Measurements from ENCODE around the gene DAND5.
A peak's percentile ranks its signal among the peaks of the same experiment; 100 is the strongest.

The DAND5 gene

DNA sequence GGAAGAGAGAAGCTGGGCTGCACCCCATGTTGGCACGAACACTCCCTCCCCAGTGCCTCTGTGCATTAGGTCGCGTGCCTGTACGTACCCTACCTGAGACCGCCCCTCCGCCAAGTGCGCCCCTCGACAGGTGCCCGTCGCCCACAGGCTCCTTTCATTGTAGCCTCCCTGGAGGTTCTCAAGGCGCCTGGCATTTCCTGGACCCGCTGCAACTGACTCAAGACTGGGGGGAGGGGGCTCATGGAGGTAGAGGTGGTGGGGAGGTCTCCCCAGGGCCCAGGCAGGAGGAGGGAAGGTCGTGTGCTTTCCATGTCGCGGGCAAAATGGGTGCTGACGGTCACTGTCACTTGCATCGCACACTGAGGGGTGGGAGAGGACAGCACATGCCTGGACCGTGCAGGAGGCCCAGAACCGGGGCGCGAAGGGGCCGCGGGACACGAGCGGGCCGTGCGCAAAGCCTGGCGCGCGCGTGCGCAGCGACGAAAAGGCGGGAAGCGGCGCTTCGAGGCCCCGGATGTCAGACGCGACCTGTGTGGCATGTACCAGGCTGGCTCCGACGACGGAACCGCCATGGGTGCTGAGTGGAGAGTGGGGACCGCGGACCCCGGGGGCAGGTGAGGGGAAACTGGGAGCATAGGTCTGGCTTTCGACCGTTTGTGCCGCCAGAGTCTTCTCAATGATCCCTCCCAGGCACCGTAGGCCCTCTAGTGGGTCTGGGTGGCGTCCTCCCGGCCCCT is 42.4 kb downstream of the DAND5 start:
- DNase-seq, result no peak

DNA sequence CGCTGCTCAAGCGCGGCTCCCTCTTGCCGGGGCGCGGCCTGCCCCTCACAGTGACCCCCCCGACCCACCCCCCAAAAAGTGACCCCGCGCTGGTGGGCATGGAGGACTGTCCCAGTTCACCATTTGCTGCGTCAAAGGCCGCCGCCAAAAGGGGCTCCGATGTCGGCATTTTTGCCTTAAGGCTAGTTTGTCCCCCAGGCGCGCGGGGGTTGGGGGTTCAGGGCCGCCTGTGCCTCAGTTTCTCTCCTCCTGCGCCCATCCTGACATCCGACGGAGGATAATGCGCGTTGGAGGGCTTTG is 43.0 kb downstream of the DAND5 start:
- no peak for DNase-seq

GRCh38 chr19:13012690-13013608 is 43.6 kb downstream of the DAND5 start:
- no peak for DNase-seq

GRCh38 chr19:13013649-13014048 is 44.3 kb downstream of the DAND5 start:
- DNase-seq, result no peak

DNA sequence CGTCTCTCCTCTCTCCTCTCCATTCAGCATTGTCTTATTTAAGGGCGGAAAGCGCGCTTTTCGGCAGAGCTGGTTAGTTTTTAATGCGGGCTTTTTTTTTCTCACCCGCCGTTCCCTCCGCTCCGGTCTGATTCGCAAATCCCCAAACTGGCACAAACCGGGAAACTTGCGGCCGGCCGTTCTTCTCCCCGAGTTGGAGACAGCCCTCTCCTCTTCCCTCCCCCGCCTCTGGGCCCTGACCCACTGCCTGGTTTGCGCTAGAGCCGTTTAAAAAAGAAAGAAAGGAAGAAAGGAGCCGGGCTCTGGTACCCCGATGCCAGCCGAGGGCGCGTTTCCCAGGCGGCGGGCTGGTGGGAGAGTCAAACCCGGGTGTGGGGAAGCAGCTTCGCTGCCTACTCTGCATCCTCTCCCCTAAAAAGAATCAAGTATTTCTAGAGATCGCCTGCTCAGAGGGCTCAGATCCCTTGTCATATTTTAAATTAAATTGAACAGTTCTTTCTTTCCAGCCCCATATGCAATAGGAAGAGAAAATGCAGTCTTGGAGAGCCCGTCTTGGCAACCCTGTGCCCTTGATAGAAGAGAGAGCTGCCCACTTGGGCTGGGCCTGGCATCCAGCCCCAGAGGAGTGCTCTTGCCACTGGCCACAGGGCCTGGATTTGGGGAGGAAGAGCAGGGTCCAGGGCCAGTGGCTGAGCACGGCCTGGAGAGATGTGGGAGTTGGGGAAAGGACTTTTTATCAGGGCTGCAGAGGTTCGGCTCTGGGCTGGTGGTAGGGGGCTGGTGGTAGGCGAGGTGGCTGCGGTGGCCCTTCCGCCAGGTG is 44.9 kb downstream of the DAND5 start:
- DNase-seq, result no peak

GRCh38 chr19:13014921-13015280 is 45.5 kb downstream of the DAND5 start:
- no peak for DNase-seq

- no peak for DNase-seq
Observed at GRCh38 chr19:13015361-13016223, 46.2 kb downstream of the DAND5 start.

- no peak for DNase-seq
Observed at GRCh38 chr19:13016245-13016627, 46.9 kb downstream of the DAND5 start.

GRCh38 chr19:13016628-13017305 is 47.4 kb downstream of the DAND5 start:
- DNase-seq, result no peak

DNA sequence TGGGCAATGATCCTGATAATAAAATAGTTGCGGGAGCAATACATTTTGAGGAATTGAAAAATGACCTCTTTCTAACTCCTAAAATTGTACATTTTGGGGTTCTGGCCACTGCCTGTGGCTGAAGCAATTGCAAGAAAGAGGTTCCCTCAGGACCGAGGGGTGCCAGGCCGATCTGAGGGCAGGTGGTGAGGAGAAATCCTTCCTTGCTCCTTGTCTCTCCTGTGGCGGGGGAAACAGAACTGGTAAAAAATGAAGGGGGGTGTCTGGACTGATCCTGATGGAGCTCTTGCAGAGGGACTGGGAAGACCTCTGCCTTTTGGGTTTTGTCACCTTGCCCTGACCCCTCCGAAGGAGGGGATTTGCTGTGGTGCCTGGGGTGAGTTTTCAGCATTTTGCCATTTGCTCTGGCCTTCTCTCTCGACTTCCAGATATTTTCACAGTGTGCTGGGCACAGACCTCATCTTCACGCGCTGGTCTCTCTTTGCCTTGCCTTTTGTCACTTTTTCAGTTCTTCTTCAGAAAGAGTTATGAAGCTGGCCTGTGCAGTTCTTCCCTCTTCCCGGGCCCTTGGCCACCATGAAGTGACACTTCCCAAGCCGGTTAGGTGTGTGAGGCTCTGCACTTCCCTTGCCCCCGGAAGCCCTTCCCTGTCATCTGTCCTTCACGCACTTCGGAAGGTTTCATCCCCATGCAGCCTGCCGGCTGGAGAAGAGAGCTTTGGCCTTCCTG is 48.1 kb downstream of the DAND5 start:
- DNase-seq, result no peak

- no peak for DNase-seq
Observed at GRCh38 chr19:13018035-13018914, 48.9 kb downstream of the DAND5 start.

DNA sequence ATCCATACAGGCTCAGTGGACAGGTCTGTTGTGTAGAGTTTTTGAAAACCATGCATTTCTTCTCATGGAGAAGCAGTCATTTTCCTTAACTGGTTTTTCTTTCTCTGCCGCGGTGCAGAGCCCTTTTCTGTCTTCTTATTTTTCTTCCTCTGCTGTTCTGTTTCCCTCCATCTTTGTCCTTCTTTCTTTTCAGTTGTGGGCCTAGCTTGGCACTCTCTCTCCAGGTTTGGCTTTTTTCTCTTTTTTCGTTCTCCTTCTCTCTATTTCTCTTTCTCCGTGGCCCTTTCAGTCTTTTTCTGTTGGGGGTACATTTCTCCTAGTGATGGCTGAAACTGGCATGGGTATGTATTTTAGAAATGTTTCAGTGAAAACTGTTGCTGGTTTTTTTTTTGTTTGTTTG is 50.0 kb downstream of the DAND5 start:
- DNase-seq, result no peak

DNA sequence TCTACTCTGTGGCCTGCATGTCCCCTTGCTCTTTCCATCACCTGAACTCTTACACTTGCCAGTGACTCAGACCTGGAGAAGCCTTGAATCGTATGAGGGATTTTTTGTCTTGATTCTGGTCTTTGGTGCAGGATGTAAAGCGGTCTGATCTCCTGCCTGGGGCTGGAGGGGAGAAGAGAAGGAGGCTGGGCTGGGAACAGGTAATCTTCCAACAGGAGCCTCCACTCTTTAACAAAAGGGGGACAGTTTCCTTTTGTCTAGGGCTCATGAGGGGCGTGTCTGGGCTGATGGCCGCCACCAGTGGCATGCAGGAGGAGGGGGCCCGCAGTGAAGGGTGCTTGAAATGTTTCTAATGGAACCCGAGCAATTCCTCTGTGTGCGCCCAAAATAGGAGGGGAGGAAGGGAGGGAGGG is 50.6 kb downstream of the DAND5 start:
- DNase-seq, result no peak

GRCh38 chr19:13022111-13022858 is 52.9 kb downstream of the DAND5 start:
- no peak for DNase-seq

DNA sequence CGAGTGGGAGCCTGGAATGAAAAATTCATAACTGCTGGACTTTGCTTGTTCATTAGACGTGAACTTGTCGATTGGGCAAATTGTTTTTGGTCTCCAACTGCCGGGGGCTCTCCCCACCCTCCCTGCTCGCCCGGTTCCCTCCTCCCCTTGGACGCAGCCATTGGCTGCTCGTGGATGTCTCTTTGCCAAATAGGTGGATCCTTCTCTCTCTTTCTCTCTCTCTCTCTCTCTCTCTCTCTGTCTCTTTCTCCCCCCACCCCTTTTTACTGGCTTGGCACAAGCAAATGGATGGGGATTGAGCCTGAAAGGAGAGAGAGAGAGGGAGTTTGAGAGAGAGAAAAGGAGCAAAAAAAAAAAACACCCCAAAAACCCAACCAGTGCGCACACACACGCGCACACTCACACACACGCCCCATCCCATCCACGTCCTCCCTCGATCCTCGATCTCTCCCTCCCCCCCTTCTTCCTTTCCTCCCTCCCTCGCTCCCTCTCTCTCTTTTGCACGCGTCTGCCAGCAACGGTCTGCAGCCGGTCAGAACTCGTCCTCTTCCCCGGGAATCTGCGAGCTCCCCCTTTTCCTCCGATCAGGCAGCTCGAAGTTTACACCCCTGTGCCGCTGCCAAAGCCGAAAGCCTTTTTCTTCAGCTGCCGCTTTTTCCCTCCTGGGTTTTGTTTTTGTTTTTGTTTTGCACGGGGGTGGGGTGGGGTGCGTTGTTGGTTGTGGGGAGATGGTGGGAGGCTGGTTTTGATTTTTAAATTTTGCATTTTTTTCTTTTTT is 53.7 kb downstream of the DAND5 start:
- DNase-seq, result peak; percentile 75

DNA sequence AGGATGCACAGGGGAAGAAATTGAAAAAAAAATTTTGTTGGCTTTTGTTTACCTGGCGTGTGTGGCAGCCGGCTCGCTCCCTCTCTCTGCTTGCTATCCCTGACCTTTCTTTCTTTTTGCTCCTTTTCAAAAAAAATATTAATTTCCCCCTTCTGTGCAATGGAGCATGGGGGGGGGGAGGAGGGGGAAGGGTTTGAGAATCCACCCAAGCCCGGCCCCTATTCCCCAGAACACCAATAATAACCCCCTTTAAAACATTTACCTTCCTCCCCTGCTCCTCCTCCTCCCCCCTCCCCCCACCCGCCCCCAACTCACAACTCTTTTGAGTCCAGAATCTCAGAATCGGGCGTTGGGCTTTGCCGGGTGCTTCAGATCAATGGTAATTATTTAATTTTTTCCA is 54.3 kb downstream of the DAND5 start:
- DNase-seq, result peak; percentile 43

Measured in NCI-H1105 (cell line).